NCI-H460 (cell line): ENCODE data around the gene HERPUD2. TPM values are rescaled to one million over a fixed set of nuclear protein-coding genes. Genes with fewer than 3 reads are reported as not detected.
"Not testable (repeated sequence)": the region's sequence is repeated elsewhere in the genome, so short reads cannot be mapped to it uniquely, and the experiment has no call there.

Experiments
- DNase-seq: peaks from one replicate; pipeline ENCODE4 v3.0.0-alpha.2; 2016; ENCODE audit warnings: low read depth; ENCODE audit errors: extremely low read depth
- total RNA-seq: library from RNA; depleted of rRNA; stranded (reverse); fragments of >200 nt; shearing (Covaris generic); gene quantifications from 2 replicates; pipeline ENCODE4 v1.2.3, GENCODE V29; 2014

Gene HERPUD2
- total RNA-seq, 1 experiment from 2014 or later, result 20.8 TPM

DNA sequence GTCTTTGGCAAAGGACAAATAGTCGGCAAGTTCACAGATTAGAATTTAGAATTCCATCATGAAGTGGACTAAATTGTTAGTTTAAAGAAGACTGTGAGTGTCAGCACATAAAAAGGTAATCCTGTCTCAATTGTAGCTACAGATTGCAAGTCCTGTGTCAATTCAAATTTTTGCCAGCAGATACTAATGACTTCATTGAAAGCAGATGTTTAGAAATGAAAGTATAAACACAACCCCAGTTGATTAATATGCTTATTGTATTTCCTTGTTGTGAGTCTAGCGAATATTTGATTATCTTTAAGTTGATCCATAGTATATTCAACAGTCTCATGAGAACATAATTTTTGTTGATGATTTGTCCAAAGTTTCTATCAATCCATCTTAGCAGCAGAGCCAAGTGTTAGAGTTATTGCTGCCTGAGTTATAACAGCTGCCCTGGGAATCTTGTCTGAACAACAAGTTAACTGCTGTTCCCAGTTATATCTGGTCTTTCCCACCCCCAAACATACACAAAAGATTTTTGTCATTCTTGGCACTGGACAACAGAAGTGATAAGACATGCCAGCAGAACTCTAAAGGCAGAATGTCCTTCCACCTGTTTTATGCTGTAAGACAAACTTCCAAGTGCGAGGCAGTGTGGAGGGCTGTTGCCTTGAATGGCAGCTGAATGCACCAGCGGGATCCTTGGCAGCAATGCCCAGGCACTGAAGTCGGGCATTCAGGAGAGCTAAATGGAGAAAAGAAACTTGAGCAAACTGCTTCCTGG is 21.3 kb upstream of the HERPUD2 start:
- DNase-seq, result no peak

DNA sequence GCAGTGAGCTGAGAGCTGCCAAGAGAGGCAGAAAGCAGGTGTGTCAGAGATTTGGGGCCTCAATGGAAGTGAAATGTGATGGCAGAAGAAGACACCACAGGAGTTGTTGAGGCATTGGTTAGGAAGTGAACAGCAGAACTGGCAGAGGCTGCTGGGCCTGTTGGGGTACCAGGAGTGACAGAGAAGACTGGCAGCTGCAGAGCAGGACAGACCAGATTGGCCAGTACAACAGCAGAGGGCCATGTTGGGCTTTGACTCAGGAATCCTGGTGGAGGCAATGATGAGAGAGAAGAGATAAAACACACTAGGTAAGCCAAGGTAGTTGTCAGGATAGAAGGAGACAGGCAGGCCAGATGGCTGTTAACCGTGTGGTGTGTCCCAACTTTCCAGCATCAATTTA is 19.9 kb upstream of the HERPUD2 start:
- DNase-seq, result no peak

DNA sequence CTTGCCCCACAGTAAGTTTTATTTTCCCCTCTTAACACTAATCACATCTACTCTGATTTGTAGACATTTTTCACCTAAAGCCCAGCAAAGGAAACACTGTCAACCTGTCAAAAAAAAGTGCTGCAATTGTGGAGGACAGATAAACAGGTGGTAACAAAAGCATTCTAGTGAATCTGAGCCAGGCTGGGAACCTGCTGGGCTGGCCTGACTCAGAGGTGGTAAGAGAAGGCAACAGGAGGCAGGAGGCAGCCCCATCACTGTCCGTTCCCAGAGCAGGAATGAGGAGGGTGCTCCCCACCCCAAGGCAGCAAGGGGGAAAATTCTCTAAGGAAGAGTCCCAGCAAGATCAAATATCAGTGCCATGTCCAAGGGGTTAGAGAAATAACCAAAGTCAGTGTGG is 19.5 kb upstream of the HERPUD2 start:
- DNase-seq, result no peak

DNA sequence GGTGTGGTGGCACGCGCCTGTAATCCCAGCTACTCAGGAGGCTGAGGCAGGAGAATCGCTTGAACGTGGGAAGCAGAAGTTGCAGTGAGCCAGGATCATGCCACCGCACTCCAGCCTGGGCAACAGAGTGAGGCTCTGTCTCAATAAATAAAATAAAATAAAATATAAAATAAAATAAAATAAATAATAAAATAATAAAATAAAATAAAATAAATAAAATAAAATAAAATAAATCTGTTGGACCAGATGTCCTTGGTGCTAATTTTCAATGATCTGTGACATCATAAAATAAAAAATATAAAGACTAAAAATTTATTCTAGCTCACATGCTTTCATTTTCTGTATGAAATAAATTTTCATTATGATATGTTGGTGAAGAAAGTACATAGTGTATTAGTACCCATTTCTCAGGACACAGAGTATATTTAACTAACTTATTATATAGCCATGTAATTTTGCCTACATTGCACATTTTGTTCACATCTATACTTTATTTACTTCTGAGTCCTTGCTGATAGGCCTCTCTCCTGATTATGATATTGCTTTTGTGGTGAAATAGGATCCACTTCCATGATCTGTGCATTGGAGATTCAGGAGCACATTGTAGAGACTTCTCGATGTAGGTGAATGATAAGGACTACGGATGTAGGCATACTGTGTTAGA is 17.8 kb upstream of the HERPUD2 start:
- DNase-seq, result no peak

DNA sequence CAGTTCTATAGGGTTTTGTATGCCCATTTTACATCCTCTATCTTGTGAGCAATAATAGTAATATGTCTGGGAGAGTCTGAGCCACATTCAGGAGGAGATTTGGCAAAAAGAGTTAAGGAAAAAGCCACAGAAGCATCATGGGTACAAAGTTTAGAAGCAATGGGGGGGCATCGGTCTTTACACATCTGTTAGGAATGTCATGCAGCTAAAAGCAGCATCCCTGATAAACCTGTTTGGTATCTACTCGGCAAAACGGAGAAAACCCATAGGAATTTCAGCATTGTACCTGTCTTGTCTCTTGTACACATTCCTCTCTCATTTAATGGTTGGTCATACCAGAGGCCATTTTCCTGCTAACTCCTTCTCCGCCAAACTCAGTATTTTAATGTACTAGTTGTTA is 12.5 kb upstream of the HERPUD2 start:
- no peak for DNase-seq

- no peak for DNase-seq
These were observed 11.1 kb upstream of the HERPUD2 start for GRCh38 chr7:35705932-35706461.

GRCh38 chr7:35704261-35704660 is 9.3 kb upstream of the HERPUD2 start:
- DNase-seq, result no peak

GRCh38 chr7:35702541-35702940 is 7.6 kb upstream of the HERPUD2 start:
- DNase-seq, result no peak

DNA sequence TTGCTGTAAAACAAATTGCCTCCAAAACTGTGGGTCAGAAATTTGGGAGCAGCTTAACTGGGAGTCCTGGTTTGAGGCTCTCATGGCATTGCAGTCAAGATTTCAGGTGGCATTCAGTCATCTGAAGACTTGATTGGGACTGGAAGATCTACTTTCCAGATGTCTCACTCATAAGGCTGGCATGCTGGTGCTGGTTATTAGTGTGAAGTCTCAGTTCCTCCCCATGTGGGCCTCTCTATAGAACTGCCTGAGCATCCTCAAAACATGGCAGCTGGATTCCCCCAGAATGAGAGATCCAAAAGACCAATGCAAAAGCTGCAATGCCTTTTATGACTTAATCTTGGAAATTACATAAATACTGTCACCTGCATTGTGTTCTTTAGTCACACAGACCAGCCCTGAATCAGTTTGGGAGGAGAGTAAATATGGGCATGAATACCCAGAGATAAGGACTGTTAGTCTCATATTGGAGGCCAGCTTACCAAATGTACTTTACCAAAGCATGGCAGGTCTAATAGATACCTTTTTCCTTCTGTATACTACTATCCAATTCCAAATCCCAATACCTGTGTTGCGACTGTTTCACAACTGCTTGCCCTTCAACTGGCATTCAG is 6.5 kb upstream of the HERPUD2 start:
- no peak for DNase-seq

GRCh38 chr7:35700865-35701264 is 5.9 kb upstream of the HERPUD2 start:
- DNase-seq, result no peak

GRCh38 chr7:35700333-35700732 is 5.4 kb upstream of the HERPUD2 start:
- DNase-seq, result no peak

- no peak for DNase-seq
These were observed 4.9 kb upstream of the HERPUD2 start for GRCh38 chr7:35699796-35700305.

- DNase-seq, result not testable (repeated sequence)
These were observed 3.4 kb upstream of the HERPUD2 start for GRCh38 chr7:35698382-35698781.

DNA sequence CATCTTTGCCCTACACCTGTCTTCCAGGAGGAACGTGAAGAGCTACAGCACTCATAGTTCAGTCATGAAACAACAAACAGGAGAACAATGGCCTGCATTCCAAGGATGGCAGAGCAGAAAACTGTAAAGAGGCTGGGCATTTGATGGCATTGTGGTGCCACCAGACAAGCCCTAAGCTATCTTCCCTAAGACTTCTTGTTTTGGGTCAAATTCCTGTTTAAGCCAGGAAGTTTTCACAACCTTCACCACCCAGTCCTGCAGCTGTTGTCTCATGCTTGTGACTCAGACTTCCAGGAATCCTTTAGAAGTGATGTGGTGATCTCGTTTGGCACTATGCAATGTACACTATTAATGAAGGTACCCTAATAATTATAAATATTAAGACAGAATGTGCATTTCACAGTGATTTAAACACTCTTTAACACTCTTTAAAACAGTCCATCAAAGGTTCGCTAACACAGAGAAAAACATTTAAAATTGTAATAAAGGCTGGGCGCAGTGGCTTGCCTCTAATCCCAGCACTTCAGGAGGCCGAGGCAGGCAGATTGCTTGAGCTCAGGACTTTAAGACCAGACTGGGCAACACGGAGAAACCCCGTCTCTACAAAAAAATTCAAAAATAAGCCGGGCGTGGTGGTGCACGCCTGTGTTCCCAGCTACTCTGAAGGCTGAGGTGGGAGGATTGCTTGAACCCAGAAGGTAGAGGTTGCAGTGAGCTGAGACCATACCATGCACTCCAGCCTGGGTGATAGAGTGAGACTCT is 2.7 kb upstream of the HERPUD2 start:
- DNase-seq, result no peak

DNA sequence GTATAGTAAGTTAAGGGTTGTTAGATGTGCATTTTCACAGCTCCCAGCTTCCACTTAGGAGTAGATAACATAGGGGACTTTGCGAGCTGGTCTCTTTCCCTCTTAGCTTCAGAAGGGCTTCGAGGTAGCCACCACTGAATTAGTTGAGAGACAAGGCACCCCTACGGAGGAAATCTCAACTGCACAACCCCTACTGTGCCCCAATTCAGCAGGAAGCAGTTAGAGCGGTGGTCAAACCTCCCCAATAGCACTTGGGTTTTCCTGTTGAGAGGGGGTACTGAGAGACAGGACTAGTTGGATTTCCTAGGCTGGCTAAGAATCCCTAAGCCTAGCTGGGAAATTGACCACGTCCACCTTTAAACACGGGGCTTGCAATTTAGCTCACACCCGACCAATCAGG is 1.1 kb upstream of the HERPUD2 start:
- DNase-seq, result no peak

GRCh38 chr7:35695473-35695850 is 527 bp upstream of the HERPUD2 start:
- no peak for DNase-seq

DNA sequence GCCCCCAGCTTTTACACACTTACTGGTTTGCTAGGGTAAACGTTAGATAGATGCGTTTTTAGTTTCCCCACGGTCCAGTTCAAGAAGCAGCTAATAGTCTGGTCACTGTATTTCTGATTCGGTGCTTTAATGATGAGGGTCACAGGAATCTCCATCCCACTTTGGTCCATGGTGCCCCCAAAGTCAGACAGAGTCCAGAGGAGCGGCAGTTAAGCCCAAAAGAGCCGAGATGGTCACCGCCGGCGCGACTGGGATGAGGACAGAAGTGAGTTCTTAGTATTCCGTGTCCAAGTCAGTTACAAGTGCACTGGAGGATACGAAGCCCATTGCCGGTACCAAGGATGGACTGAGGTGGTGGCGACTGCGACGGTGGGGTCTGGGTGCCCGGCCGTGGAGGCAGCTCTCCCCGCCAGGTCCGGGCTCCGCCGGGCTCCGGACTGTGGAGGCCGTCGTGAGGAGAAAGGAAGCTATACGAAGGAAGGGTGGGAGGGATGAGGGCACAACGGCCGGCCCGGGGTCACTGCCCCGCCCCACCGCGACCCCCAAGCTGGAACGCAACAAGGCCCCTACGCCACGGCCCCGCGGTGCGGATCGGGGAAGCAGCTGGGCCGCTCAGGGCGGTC is 663 bp downstream of the HERPUD2 start:
- no peak for DNase-seq

DNA sequence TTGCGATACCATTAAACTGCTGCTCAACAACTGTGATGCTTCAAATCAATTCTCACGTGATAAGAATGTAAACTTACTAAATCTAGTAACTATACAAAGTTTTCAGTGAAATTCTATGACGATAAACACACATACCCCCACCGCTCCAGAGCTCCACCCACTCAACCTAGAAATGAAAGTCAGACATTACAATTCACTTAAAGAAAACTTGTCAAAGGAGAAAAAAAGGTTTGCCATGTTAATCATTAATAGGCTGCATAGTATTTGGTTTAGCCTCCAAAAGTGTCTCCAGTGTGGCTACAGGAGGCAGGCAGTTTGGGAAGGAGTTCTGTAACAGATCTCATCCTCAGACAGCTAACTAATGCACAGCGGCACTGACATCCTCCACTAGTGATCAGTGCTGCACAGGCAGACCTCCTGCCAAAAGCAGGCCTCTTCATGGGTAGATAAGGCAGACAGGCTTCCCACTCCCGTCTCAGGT is 3.1 kb downstream of the HERPUD2 start:
- DNase-seq, result no peak

DNA sequence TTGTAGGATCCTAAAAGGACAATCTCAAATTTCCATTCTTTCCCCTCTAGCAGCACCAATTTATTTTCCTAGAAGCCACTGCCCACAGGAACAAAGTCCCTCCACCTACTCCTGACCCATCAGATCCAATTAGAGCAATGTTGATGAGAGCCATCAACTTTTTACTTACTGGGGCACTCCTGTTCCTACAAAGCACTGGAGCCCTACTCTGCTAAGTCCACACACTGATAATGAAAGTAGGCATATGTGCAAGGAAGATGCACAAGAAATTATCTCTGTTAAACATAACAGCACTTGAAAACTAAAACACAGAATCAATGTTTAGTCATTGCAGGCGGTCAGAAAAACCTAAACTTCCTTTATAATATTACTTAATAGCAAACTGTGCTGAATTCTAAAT is 3.6 kb downstream of the HERPUD2 start:
- DNase-seq, result no peak

GRCh38 chr7:35690614-35691013 is 4.3 kb downstream of the HERPUD2 start:
- DNase-seq, result not testable (repeated sequence)
